GM18907 (cell line): ENCODE measurements around the gene TEX48.
A peak's percentile ranks its signal among the peaks of the same experiment; 100 is the strongest.

Experiments
- ATAC-seq: cut with Tn5 transposase; IDR thresholded peaks from one replicate; pipeline ENCODE4 v1.9.1; 2021; ENCODE audit warnings: mild to moderate bottlenecking, moderate library complexity; ENCODE audit not compliant: unreplicated experiment

TEX48 gene

DNA sequence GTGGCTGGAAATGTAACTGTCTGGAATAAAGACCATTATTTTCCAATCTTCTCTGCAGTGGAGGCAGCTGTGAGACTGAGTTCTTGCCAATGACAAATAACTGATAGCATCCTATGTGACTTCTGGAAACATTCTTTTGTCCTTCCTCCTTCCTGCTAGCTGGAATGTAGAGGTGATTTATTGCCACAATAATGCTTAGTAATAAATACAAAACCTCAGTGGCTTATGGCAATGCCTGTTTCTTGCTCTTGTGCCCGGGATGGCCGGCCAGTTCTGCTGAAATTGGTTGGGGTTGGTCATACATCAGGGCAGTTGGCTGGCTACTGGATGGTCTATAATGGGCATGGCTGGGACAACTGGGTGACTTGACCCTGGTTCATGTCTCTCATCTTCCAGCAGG is 12.2 kb upstream of the TEX48 start:
- ATAC-seq: no peak

DNA sequence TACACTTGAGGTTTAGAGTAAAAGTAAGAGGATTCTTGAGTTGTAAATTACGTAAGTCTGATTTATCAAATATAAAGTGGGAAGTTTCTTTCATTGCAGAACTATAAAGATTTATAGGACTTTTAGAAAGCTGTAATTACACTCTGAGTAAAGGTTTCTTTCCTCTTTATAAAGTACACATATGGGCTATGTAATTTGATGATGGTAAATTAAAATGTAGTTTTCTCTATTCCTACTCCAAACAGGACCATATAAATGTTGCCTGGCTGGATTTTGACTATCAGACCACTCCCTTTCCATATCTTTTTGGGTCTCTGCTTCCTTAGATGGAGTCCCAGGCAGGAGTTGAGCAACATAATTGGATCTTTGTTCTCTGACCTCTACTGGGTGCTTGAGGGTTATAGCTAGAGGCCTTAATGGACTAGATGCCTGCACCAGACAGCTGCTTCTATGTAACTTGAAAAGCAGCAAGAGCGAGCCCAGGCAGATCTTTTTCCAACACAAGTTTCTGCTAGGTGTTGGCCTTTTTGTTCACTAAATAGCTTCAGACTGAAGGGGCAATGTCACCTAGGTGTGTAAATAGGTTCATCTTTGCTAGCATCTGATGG is 11.4 kb upstream of the TEX48 start:
- no peak for ATAC-seq

DNA sequence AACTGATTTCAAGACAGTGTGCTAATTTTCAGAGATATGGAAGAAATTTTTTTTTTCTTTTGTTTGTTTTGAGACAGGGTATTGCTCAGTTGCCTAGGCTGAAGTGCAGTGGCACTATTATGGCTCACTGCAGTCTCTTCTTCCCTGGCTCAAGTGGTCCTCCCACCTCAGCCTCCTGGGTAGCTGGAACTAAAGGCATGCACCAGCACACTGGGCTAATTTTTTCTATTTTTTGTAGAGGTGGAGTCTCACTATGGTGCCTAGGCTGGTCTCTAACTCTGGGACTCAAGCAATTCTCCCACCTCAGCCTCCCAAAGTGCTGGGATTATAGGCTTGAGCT is 9.9 kb upstream of the TEX48 start:
- no peak for ATAC-seq

DNA sequence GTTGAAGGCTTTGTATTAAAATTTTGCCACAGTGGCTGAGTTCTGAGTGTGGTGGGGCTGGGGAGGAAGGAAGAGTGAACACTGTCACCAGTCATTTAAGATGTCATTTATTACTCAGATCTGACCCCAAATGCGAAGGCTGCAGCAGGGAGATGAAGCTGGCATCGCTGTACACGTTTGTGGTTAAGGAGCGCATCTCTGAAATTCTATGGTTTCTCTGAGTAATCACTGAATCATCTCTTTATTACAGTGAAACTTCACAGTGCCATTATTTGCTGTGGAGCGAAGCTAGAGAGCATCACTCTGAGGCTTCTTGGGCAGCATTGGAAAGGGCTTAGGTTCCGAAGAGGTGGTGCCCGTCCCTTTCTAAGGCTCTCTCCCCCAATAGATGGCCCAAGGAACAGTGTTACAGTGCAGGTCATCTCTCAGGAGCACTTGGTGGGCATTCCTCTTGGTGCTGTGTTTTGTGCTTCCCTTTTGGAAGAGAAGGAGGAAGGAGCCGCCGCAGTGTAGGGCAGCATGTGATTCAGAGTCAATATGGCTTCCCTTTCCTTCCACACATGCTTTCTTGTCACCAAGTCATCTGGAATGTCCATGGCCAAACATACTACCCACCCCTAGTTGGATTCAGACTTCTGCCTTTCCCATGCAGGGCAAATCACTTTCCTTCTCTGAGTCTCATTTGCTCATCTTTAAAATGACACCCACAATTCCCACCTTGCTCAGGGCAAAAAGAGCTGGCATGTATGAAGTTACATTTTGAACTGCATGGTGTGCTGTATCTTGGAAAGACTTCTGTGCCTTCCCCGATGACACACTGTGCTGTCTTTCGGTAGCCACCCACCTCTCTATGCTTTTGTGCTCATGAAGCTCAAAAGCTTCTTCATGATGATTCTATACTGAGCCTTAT is 9.3 kb upstream of the TEX48 start:
- ATAC-seq: peak; percentile 87

DNA sequence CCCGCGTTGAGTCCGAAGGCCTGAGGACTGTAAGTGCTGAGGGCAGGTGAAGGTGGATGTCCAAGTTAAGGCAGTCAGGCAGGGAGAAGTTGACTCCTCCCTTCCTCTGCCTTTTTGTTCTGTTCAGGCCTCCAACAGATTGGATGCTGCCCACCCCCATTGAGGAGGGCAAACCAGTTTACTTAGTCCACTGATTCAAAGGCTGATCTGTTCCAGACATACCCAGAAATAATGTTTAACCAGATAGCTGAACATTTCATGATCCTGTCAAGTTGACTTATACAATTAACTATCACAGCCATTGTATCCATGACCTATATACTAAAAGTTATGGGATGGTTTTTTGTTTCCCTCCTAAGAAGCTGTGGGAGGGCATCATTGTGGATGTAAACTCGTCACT is 8.3 kb upstream of the TEX48 start:
- ATAC-seq: no peak

DNA sequence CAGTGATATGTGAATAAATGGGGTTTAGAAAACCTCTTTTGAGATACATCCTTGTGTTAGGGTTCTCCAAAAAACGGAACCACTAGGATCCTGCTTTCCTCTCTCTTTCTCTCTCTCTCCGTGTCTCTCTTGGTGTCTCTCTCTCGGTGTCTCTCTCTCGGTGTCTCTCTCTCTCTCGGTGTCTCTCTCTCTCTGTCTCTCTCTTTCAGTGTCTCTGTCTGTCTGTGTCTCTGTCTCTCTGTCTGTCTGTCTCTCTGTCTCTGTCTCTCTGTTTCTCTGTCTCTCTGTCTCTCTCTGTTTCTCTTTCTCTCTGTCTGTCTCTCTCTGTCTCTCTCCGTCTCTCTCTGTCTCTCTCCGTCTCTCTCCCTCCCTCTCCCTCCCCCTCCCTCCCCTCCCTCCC is 7.8 kb upstream of the TEX48 start:
- no peak for ATAC-seq

DNA sequence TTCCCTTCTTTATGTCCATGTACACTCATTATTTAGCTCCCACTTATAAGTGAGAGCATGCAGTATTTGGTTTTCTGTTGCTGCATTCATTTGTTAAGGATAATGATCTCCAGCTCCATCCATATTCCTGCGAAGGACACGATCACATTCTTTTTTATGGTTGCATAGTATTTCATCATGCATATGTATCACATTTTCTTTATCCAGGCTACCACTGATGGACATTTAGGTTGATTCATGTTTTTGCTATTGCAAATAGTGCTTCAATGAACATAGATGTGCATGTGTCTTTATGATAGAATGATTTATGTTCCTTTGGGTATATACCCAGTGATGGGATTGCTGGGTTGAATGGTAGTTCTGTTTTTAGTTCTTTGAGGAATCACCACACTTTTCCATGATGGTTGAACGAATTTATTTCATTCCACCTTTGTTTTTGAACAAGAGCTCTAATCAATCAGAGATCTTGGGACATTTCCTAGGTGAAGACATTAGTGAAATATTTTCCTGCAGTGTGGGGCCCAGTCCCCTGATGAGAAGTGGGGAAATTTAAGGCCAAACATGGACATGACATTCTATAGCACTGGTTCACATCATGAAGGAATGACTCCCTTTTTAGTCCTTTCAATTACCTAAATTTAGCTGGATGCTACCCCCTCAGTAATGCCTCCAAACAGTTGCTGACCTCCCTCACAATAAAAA is 7.1 kb upstream of the TEX48 start:
- ATAC-seq: no peak

DNA sequence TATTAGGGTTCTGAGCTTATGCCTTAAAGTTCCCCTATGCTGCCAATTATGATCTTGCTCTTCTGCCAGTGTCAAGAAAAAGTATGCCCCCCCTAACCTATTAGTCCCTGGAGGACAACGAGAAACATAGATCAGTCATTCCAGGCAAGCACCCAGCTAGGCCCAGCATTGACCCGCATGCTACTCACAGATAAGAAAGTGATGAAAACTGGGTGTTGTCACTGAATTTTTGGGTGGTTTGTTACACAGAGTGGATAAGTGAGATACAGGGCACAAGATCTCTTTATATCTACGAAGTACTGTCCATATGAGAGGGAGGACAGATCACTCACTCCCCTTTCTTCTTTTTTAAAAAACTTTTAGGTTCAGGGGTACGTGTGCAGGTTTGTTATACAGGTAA is 6.4 kb upstream of the TEX48 start:
- ATAC-seq: no peak

DNA sequence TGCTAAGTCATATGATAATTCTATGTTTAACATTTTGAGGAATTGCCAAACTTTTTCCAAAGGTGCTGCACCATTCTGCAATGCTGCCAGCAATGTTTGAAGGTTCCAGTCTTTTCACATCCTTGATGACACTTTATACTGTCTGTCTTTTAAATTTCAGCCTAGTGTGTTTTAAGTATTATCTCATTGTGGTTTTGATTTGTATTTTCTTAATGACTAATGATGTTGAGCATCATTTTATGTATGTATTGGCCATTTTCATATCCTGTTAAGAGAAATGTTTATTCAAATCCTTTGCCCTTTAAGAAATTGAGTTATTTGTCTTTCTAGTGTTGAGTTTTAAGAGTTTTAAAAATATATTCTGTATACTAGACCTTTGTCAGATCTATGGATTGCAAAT is 5.0 kb upstream of the TEX48 start:
- no peak for ATAC-seq

DNA sequence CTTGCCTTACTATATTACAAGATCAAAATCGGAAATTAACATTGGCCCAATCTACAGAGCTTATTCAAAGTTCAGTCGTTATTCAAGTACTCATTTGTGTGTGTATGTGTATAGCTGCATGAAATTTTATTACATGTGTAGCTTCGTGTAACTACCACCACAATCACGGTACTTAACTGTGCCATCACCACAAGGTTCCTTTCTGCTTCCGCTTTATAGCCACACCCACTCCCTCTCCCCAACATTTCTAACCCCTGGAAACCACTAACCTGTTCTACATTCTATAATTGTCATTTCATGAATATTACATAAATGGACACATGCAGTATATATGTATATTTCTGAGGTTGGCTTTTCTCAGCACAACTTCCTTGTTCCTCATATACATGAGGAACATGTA is 4.0 kb upstream of the TEX48 start:
- ATAC-seq: no peak

DNA sequence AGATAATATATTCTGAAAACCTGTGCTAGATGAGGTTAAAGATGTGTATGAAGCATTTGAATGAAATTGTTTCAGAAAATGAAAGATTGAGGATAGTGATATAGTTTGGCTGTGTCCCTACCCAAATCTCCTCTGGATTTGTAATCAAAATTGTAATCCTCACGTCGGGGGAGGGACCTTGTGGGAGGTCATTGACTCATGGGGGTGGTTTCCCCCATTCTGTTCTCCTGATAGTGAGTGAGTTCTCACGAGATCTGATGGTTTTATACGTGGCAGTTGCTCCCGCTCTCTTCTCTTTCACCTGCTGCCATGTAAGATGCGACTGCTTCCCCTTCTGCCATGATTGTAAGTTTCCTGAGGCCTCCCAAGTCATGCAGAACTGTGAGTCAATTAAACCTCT is 2.0 kb upstream of the TEX48 start:
- no peak for ATAC-seq

DNA sequence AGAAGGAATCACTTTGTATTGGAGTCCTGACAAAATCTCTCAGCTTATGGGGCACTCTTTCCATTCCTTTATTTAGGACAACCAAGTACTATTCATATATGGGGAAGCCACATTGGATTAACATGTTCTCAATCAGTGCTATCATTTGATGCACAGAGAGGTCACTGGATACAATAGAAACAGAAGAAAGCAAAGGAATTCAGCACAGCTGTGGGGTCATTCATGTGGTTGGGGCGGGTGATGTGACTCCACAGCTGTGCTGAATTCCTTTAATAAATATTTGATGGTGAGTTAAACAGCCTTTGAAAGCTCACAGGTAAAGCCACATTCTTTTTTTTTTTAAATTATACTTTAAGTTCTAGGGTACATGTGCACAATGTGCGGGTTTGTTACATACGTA is 854 bp upstream of the TEX48 start:
- ATAC-seq: no peak

DNA sequence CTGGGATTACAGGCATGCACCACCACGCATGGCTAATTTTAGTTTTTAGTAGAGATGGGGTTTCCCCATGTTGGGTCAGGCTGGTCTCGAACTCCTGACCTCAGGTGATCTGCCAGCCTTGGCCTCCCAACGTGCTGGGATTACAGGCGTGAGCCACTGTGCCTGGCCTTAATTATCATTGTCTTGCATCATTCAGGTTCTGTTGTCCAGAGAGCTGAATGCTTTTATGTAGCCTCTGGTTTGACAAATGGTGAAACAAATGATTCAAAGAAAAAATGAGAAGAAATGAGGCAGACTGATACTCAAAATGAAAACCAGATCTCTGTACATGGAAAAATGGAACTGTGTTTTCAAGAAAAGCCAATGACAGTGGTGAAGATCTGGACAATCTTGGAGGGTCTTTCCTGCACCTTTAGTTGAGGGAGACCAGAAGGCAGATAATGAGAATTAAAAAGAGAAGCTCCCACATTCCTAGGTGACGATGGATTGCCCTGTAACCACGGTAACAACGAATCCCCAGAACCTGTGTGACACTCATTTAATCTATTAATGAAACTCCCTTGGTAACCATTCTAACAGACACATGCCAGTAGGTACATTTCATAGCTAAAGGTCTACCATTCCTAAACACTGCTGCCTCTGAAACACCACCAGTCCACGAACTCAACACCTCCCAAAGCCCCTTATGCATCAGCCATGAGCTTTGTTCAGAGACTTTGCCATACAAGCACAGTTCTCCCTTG is 1.6 kb downstream of the TEX48 start:
- ATAC-seq: no peak

DNA sequence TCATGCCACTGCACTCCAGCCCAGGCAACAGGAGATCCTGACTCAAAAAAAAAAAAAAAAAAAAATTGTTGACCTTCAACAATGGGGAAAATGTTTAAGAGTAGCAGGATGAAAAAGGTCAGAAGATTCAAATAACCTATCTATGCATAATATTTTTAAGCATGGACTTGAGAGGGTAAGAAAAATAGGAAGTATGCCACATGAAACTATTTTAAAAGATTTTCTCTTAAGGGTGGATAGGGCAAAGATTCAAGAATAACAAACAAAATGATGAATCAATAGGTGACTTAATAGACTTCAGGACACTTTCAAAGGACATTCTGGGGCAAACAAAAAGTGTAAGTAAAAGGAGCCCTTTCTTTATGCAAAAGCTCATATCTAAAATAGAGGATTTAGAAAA is 3.2 kb downstream of the TEX48 start:
- ATAC-seq: no peak

DNA sequence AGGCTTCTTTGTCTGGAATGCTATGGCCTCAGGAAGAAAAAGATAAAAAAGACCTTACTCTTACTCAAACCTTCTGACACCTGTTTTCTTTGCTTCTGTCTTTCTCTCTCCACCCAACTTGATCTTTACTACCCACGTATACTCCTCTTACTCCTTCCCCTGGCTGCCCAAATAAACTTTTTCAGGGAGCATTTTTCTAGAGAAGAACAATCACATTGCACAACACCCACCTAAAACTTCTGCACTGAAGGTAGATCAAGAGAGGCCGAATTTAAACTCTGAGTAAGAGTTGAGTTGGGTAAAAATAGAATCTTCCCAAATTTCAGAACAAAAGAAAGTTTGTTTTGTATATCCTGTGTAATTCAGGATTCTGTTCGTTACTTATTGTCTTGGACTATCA is 3.9 kb downstream of the TEX48 start:
- no peak for ATAC-seq

DNA sequence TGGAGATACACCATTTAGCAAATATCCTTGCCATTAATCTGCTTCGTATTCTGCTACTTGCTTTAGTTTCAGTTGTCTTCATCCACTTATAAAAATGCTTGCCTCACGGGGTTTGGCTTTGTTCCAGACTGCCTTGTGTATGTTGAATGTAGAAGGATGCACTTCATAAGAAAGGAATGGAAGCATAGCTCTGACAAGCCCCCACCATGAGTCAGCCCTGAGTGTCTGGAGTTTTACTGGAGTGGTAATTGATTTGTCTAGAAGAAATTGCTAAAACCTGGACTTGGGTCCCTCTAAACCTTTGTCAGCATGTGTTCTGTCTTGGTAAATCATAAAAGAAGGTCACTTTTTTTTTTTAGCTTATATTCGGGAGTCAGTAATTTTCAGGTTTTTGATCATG is 4.6 kb downstream of the TEX48 start:
- no peak for ATAC-seq

DNA sequence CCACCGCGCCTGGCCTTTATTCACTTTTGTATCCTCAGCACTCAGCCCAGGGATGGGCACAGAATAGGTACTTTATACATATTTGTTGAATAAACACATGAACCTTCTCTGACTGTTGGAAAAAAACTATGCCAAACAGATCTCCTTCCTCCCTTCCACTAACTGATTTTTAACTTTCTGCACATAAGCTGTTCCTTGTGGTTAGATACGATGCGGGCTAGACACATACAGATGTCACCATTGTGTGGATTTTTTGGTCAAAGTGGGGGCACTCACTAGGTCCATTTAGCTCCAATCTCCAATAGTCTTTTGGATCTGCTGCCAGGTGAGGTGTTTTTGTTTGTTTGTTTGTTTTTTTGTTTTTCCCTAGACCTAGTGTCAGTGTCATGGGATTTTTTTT is 5.1 kb downstream of the TEX48 start:
- ATAC-seq: no peak

DNA sequence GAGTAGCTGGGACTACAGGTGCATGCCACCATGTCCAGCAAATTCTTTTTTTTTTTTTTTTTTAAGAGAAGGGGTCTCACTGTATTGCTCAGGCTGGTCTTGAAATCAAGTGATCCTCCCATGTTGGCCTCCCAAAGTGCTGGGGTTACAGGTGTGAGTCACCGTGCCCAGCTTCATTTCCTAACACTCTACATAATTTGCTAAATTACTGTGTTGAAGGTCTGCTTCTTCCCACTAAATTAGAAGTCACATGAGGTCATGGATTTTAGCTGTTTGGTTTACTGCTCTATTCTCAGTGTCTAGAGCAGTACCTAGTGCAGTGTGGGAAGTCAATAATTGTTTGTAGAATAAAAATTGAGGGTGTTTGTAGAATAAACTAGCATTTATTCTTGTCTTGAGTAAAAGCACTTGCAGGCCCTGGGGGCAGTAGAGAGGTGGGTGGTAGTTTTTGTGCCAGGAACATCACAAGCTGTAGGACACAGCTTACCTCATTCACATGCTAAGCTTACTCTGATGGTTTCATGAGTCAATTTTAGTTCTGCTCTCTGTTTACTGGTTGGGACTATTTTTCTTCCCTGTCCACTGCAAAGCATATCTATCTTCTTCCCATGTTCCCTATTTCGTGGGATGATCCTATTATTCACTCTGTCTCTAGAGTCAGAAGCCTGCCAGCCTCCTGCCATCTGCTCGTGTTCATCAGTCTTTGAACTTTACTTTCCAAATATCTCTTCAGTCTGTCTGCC is 7.0 kb downstream of the TEX48 start:
- no peak for ATAC-seq

DNA sequence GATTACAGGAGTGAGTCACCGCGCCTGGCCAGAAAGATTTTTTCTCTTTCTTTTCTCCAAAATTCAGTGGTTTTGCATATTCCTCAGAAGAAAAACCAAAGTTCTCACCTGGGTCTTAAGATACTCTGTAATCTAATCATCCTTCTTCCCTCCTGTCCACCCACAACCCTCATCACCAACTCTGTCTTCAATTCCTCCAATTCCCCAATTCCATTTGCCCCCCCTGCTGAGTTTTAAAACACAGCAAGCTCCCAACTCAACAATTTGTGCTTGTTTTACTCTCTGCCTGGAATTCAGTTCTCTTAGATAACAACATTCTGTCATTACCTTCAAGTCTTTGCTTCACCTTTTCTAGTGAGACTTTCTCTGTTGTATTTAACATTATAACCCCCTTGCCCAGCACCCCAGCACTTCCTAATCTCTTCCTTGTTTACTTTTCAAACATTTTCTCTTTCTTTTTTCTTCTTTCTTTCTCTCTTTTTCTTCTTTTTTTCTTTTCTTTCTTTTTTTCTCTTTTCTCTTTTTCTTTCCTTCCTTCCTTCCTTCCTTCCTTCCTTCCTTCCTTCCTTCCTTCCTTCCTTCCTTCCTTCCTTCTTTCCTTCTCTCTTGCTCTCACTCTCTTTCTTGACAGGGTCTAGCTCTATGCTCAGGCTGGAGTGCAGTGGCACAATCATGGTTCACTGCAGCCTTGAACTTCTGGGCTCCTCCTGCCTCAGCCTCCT is 7.8 kb downstream of the TEX48 start:
- ATAC-seq: no peak

DNA sequence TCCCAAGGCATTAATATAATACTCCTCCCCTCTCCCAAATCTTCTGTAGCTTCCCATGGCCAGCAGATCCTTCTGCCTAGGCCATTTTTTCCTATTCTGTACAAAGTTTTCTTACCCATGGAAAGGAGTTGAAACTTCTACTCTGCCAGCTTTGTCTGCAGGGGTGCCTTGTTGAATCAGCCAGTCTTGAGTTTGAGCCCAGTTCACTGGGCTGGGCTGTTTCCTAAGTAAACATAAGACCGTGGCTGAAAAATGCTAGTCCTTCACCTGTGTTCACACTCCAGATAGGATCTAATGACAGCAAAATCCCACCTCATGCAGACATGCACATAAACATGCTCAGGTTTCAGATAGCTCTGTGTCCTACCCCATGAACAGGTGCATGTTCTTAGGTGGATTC is 10.4 kb downstream of the TEX48 start:
- ATAC-seq: no peak
